K562 (cell line): ENCODE measurements around the gene ELMO1. TPM values are rescaled to one million over a fixed set of nuclear protein-coding genes. Genes with fewer than 3 reads are reported as not detected.

Source experiments
- CEBPG ChIP-seq, 3 experiments: fragments of 200-800 bp in 1 of 3; sonication (Bioruptor generic) in 1 of 3; sonication (generic) in 1 of 3; formaldehyde crosslinking in 1 of 3; IDR thresholded peaks in 2 of 3; conservative IDR thresholded peaks in 1 of 3; 2 replicates each; pipeline versions ENCODE4 v1.6.1 to v1.8.0; 2016 to 2022; ENCODE audit warnings: missing compliant biosample characterization in 2 of 3, missing genetic modification characterization in 2 of 3, mild to moderate bottlenecking in 1 of 3, missing genetic modification reagents in 1 of 3
- ELF2 ChIP-seq: fragments of 250-450 bp; sonication (Bioruptor Pico); IDR thresholded peaks from 2 replicates; pipeline ENCODE4 v1.5.0; 2021; ENCODE audit warnings: mild to moderate bottlenecking
- ETV5 ChIP-seq: sonication (generic); formaldehyde crosslinking; IDR thresholded peaks from 2 replicates; pipeline ENCODE4 v1.4.0; 2020; ENCODE audit warnings: low read depth, mild to moderate bottlenecking, missing genetic modification reagents
- GATA2 ChIP-seq: sonication (generic); formaldehyde crosslinking; IDR thresholded peaks from 2 replicates; pipeline ENCODE4 v1.4.0; 2020; ENCODE audit warnings: mild to moderate bottlenecking, missing genetic modification reagents
- HDAC1 ChIP-seq, 2 experiments: fragments of 450-650 bp; IDR thresholded peaks; 2 replicates each; pipeline ENCODE4 v1.6.1; 2016 to 2017; ENCODE audit warnings: inconsistent platforms in 1 of 2, mild to moderate bottlenecking in 1 of 2, moderate library complexity in 1 of 2
- HOXB6 ChIP-seq: fragments of 250-450 bp; sonication (Bioruptor Pico); IDR thresholded peaks from 2 replicates; pipeline ENCODE4 v1.5.1; 2022; ENCODE audit warnings: mild to moderate bottlenecking, borderline replicate concordance
- NFE2L1 ChIP-seq: fragments of 450-650 bp; IDR thresholded peaks from 2 replicates; pipeline ENCODE4 v1.6.1; 2016; ENCODE audit warnings: missing genetic modification characterization, low read depth, mild to moderate bottlenecking, missing compliant biosample characterization, moderate library complexity, borderline replicate concordance
- NR2C1 ChIP-seq, 2 experiments: fragments of 450-650 bp; IDR thresholded peaks; 2 replicates each; pipeline ENCODE4 v1.6.1; 2017; ENCODE audit warnings: mild to moderate bottlenecking in 2 of 2, antibody characterized with exemption in 1 of 2, inconsistent platforms in 1 of 2, missing compliant biosample characterization in 1 of 2, missing genetic modification characterization in 1 of 2
- RBBP5 ChIP-seq: fragments of 200-600 bp; sonication (generic); IDR thresholded peaks from 2 replicates; pipeline ENCODE4 v1.6.1; 2012; ENCODE audit warnings: borderline replicate concordance, mild to moderate bottlenecking, low read length, control low read depth, inconsistent platforms; ENCODE audit not compliant: insufficient read depth, poor library complexity, severe bottlenecking
- RUNX1 ChIP-seq: sonication (generic); IDR thresholded peaks from 2 replicates; pipeline ENCODE4 v1.6.1; 2016; ENCODE audit warnings: antibody characterized with exemption, low read depth
- SAFB ChIP-seq: fragments of 200-400 bp; formaldehyde crosslinking; IDR thresholded peaks from 2 replicates; pipeline ENCODE4 v1.6.1; 2017; ENCODE audit warnings: low read depth, low read length, borderline replicate concordance
- STAG1 ChIP-seq: sonication (generic); formaldehyde crosslinking; IDR thresholded peaks from 2 replicates; pipeline ENCODE4 v1.5.0; 2020; ENCODE audit warnings: missing genetic modification reagents, borderline replicate concordance
- TAF9B ChIP-seq: fragments of 450-650 bp; IDR thresholded peaks from 2 replicates; pipeline ENCODE4 v1.6.1; 2018; ENCODE audit warnings: mild to moderate bottlenecking; ENCODE audit not compliant: partially characterized antibody
- ZBTB17 ChIP-seq: fragments of 450-650 bp; formaldehyde crosslinking; IDR thresholded peaks from 2 replicates; pipeline ENCODE4 v1.4.0; 2020; ENCODE audit warnings: mild to moderate bottlenecking
- ZNF175 ChIP-seq: fragments of 200-800 bp; sonication (Bioruptor generic); IDR thresholded peaks from 2 replicates; pipeline ENCODE4 v1.6.1; 2016; ENCODE audit warnings: low read depth, mild to moderate bottlenecking, missing genetic modification characterization, missing compliant biosample characterization
- ZNF57 ChIP-seq: fragments of 450-650 bp; formaldehyde crosslinking; IDR thresholded peaks from 2 replicates; pipeline ENCODE4 v1.4.0; 2020; ENCODE audit warnings: mild to moderate bottlenecking, moderate library complexity
- ZSCAN32 ChIP-seq: fragments of 450-650 bp; formaldehyde crosslinking; IDR thresholded peaks from 2 replicates; pipeline ENCODE4 v1.4.0; 2020; ENCODE audit warnings: mild to moderate bottlenecking, moderate library complexity
- polyA plus RNA-seq, 8 experiments: library from polyadenylated mRNA; depleted of rRNA in 4 of 8; stranded (reverse) in 5 of 8; unstranded in 3 of 8; fragments of >200 nt; fragmentation: Nextera tagmentation in 2 of 8; fragmentation: Illumina TruSeq in 1 of 8; extraction: Ambion mirVana in 2 of 8; extraction: Trizol in 1 of 8; gene quantifications; 2 replicates each; pipeline versions ENCODE4 v1.2.1 to v1.2.3, GENCODE V29; 2011 to 2014; ENCODE audit warnings: inconsistent platforms in 1 of 8, missing spikeins in 1 of 8
- total RNA-seq, 7 experiments: library from RNA; depleted of rRNA in 6 of 7; stranded (reverse); fragments of >200 nt in 6 of 7; fragmentation: Illumina TruSeq in 2 of 7; extraction: Trizol in 2 of 7; gene quantifications; 2 replicates each; pipeline versions ENCODE4 v1.2.1 to v1.2.3, GENCODE V29; 2011 to 2021; ENCODE audit warnings: low replicate concordance in 1 of 7
- TF ChIP-seq, protein P1 (sequence below): conservative IDR thresholded peaks from 2 replicates; pipeline ENCODE4 v1.6.1; 2011; ENCODE audit warnings: low read depth, mild to moderate bottlenecking, low read length; ENCODE audit not compliant: control insufficient read depth
- TF ChIP-seq, protein P2 (sequence below), 2 experiments: fragments of 450-650 bp; IDR thresholded peaks; 2 replicates each; pipeline ENCODE4 v1.6.1; 2016
- TF ChIP-seq, protein P3 (sequence below): fragments of 250-450 bp; sonication (Bioruptor Pico); IDR thresholded peaks from 2 replicates; pipeline ENCODE4 v1.4.0; 2020; ENCODE audit warnings: mild to moderate bottlenecking, moderate library complexity, borderline replicate concordance
- TF ChIP-seq, protein P4 (sequence below): fragments of 450-650 bp; conservative IDR thresholded peaks from 2 replicates; pipeline ENCODE4 v1.6.1; 2016; ENCODE audit warnings: missing genetic modification characterization, low read depth, mild to moderate bottlenecking, control low read depth, missing compliant biosample characterization

Gene ELMO1
- total and polyA plus RNA-seq, 9 of the 15 experiments (the other 6 are each of a cell fraction or from before 2014, with no cell fraction given): 0.36 to 7.2 (median 3.6) TPM

DNA sequence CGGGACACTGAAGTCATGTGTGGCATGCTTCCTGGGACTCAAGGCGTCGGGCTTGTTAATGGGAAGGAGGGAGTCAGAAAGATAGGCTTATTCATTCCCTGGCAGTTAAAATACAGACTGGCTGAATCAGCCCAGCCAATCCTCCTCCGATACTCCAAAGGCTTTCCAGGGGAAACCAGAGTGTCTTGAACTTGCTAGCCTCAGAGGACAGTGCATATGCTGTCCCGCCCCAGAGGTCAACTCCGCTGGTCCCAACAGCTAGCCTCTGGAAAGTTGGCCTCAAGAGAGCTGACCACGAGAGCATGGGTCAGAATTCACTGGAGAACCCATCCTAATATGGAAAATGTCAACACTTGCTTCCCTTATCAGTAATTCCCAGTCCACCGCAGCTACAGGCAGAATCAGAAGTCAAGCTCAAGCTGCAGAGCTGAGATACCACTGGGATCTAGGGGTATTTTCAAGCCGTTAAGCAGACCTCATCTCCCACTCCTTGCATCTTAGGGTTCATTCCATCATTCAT, 43.0 kb downstream of the ELMO1 start (continued):
- TF ChIP-seq CEBPG (CRISPR knock-in tag; IDR thresholded peaks at IDR 0.05) (no peak), CEBPG (tag; conservative IDR thresholded peaks at IDR 0.05 in 1 of 2, IDR thresholded peaks at IDR 0.05 in 1 of 2) (no peak), GATA2 (CRISPR knock-in tag) (no peak), ELF2 (CRISPR knock-in tag) (no peak), STAG1 (CRISPR knock-in tag) (no peak), SAFB (no peak), HDAC1 (IDR thresholded peaks at IDR 0.05) (no peak), HOXB6 (CRISPR knock-in tag) (no peak), RBBP5 (no peak), NFE2L1 (tag) (no peak), ZSCAN32 (CRISPR knock-in tag) (no peak), NR2C1 (IDR thresholded peaks at IDR 0.05) (no peak), NR2C1 (tag; IDR thresholded peaks at IDR 0.05) (peak; percentile 75), TAF9B (no peak), ETV5 (CRISPR knock-in tag) (no peak), ZNF57 (CRISPR knock-in tag) (no peak), ZNF175 (CRISPR knock-in tag) (peak; percentile 90; the same call in 1 of the 2 replicates), ZBTB17 (peak; percentile 81), RUNX1 (no peak)
- TF ChIP-seq, protein P1, sequence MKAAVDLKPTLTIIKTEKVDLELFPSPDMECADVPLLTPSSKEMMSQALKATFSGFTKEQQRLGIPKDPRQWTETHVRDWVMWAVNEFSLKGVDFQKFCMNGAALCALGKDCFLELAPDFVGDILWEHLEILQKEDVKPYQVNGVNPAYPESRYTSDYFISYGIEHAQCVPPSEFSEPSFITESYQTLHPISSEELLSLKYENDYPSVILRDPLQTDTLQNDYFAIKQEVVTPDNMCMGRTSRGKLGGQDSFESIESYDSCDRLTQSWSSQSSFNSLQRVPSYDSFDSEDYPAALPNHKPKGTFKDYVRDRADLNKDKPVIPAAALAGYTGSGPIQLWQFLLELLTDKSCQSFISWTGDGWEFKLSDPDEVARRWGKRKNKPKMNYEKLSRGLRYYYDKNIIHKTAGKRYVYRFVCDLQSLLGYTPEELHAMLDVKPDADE: no peak
- TF ChIP-seq, protein P2, sequence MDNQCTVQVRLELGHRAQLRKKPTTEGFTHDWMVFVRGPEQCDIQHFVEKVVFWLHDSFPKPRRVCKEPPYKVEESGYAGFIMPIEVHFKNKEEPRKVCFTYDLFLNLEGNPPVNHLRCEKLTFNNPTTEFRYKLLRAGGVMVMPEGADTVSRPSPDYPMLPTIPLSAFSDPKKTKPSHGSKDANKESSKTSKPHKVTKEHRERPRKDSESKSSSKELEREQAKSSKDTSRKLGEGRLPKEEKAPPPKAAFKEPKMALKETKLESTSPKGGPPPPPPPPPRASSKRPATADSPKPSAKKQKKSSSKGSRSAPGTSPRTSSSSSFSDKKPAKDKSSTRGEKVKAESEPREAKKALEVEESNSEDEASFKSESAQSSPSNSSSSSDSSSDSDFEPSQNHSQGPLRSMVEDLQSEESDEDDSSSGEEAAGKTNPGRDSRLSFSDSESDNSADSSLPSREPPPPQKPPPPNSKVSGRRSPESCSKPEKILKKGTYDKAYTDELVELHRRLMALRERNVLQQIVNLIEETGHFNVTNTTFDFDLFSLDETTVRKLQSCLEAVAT (IDR thresholded peaks at IDR 0.05): peak in 1 of 2 experiments; percentile 37; a peak in 1 of 4 replicates
- TF ChIP-seq, protein P3, sequence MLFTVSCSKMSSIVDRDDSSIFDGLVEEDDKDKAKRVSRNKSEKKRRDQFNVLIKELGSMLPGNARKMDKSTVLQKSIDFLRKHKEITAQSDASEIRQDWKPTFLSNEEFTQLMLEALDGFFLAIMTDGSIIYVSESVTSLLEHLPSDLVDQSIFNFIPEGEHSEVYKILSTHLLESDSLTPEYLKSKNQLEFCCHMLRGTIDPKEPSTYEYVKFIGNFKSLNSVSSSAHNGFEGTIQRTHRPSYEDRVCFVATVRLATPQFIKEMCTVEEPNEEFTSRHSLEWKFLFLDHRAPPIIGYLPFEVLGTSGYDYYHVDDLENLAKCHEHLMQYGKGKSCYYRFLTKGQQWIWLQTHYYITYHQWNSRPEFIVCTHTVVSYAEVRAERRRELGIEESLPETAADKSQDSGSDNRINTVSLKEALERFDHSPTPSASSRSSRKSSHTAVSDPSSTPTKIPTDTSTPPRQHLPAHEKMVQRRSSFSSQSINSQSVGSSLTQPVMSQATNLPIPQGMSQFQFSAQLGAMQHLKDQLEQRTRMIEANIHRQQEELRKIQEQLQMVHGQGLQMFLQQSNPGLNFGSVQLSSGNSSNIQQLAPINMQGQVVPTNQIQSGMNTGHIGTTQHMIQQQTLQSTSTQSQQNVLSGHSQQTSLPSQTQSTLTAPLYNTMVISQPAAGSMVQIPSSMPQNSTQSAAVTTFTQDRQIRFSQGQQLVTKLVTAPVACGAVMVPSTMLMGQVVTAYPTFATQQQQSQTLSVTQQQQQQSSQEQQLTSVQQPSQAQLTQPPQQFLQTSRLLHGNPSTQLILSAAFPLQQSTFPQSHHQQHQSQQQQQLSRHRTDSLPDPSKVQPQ: no peak
- TF ChIP-seq, protein P4, sequence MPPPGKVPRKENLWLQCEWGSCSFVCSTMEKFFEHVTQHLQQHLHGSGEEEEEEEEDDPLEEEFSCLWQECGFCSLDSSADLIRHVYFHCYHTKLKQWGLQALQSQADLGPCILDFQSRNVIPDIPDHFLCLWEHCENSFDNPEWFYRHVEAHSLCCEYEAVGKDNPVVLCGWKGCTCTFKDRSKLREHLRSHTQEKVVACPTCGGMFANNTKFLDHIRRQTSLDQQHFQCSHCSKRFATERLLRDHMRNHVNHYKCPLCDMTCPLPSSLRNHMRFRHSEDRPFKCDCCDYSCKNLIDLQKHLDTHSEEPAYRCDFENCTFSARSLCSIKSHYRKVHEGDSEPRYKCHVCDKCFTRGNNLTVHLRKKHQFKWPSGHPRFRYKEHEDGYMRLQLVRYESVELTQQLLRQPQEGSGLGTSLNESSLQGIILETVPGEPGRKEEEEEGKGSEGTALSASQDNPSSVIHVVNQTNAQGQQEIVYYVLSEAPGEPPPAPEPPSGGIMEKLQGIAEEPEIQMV (tag): no peak
